HUES6 (cell line): Measurements from ENCODE around the gene ATF1.
"Not testable (repeated sequence)": the region's sequence is repeated elsewhere in the genome, so short reads cannot be mapped to it uniquely, and the experiment has no call there.

Experiments
- H3K27ac ChIP-seq: 2 replicates; pipeline ENCODE4 v1.7.0; 2013; ENCODE audit warnings: low read depth, mild to moderate bottlenecking, low read length, inconsistent platforms
- H3K27me3 ChIP-seq: 2 replicates; pipeline ENCODE4 v1.6.1; 2013; ENCODE audit warnings: low read length; ENCODE audit not compliant: control insufficient read depth, insufficient read depth
- H3K36me3 ChIP-seq: 2 replicates; pipeline ENCODE4 v1.6.1; 2013; ENCODE audit warnings: low read length; ENCODE audit not compliant: control insufficient read depth, insufficient read depth
- H3K4me1 ChIP-seq: 2 replicates; pipeline ENCODE4 v1.6.1; 2013; ENCODE audit warnings: low read length; ENCODE audit not compliant: control insufficient read depth, insufficient read depth
- H3K4me3 ChIP-seq: 2 replicates; pipeline ENCODE4 v1.5.1; 2013; ENCODE audit warnings: low read depth, low read length
- H3K9ac ChIP-seq: one replicate; pipeline ENCODE4 v1.6.1; 2013; ENCODE audit warnings: mild to moderate bottlenecking, low read length
- H3K9me3 ChIP-seq: 2 replicates; pipeline ENCODE4 v1.6.1; 2013; ENCODE audit warnings: low read depth, low read length; ENCODE audit not compliant: control insufficient read depth, insufficient read depth

The ATF1 gene

DNA sequence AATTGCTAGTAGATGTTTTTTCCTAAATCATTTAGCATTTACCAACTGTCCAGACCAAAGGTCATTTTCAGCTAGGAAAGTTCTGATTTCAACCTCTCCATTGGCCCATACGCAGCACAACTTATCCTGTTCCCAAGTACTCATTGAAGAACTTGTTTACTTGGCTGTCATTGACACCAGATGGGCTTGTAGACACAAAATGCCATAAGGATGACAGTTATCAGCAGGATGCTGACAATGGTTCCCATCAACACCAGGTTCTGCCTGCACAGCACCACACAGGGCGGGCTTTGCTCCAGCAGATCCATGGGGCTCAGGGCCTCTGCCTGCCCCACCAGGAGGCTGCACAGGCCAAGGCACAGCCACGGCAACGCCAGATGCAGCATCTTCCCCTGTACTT is 42.3 kb downstream of the ATF1 start:
- Histone ChIP-seq H3K4me1 (no peaks in the 10 kb centered on the region), H3K27ac (no peak overlapping the region), H3K9me3 (no peaks in the 10 kb centered on the region), H3K27me3 (no peaks in the 10 kb centered on the region), H3K36me3 (peaks cover 20% of the 10 kb centered on the region), H3K9ac (no peak overlapping the region), H3K4me3 (no peak overlapping the region)

DNA sequence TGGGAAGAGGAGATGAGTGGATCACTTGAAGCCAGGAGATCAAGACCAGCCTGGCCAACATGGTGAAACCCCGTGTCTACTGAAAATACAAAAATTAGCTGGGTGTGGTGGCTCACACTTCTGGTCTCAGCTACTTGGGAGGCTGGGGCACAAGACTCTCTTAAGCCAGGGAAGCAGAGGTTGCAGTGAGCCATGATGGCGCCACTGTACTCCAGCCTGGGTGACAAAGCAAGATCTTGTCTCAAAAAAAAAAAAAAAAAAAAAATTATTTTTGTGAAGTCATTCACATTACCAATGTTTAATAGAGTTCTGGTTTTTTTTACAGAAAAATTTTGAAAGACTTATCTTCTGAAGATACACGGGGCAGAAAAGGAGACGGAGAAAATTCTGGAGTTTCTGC is 45.2 kb downstream of the ATF1 start:
- not testable (repeated sequence) for H3K9ac ChIP-seq, H3K27ac ChIP-seq, H3K9me3 ChIP-seq, H3K27me3 ChIP-seq, H3K4me1 ChIP-seq, H3K4me3 ChIP-seq
- peaks cover 33% of the 10 kb centered on the region for H3K36me3 ChIP-seq

DNA sequence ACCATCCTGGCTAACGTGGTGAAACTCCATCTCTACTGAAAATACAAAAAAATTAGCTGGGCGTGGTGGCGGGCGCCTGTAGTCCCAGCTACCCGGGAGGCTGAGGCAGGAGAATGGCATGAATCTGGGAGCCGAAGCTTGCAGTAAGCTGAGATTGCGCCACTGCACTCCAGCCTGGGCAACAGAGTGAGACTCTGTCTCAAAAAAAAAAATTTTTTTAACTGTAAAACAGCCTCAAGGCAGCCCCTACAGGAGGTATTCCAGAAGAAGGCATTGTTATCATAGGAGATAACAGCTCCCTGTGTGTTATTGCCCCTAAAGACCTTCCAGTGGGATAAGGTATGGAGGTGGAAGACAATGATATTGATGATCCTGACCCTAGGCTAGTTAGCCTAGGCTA is 51.0 kb downstream of the ATF1 start:
- H3K36me3 ChIP-seq = peaks cover 70% of the 10 kb centered on the region
- H3K9ac ChIP-seq, H3K4me3 ChIP-seq, H3K27ac ChIP-seq, H3K4me1 ChIP-seq, H3K27me3 ChIP-seq, H3K9me3 ChIP-seq: not testable (repeated sequence)

DNA sequence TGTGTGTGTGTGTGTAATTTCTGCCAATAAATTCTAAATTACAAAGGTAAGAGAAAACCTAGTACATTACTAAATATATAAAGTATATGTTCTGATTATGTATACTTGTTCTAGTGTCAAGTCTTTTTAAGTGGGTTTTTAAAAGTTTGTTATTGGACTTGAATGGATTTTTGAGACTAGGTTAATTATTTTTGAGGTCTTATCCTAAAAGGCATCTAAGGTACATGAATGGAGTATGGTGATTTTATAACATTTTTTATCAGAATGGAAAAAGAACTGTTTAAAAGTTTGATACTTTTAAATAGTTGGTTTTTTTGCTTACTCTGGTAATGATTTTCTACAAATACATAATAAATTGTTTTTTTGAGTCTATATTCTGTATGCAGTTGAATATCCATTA is 56.3 kb downstream of the ATF1 start:
- Histone ChIP-seq H3K9ac (no peak overlapping the region), H3K4me1 (no peaks in the 10 kb centered on the region), H3K36me3 (peaks cover 33% of the 10 kb centered on the region), H3K27me3 (no peaks in the 10 kb centered on the region), H3K27ac (no peak overlapping the region), H3K4me3 (no peak overlapping the region), H3K9me3 (no peaks in the 10 kb centered on the region)

DNA sequence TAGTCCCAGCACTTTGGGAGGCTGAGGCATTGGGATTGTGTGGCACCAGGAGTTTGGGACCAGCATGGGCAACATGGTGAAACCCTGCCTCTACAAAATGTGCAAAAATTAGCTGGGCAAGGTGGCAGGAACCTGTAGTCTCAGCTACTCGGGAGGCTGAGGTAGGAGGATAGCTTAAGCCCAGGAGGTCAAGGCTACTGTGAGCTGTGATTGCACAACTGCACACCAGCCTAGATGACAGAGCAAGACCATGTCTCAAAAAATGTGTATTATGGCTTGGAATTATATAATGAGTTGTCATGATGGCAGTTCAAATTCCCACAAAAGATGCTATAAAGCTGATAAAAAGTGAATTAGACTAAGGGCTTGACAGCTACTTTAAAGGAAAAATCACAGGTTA is 58.2 kb downstream of the ATF1 start:
- Histone ChIP-seq H3K27me3 (no peaks in the 10 kb centered on the region), H3K9ac (no peak overlapping the region), H3K9me3 (no peaks in the 10 kb centered on the region), H3K36me3 (peaks cover 14% of the 10 kb centered on the region), H3K4me1 (no peaks in the 10 kb centered on the region), H3K4me3 (no peak overlapping the region), H3K27ac (no peak overlapping the region)

DNA sequence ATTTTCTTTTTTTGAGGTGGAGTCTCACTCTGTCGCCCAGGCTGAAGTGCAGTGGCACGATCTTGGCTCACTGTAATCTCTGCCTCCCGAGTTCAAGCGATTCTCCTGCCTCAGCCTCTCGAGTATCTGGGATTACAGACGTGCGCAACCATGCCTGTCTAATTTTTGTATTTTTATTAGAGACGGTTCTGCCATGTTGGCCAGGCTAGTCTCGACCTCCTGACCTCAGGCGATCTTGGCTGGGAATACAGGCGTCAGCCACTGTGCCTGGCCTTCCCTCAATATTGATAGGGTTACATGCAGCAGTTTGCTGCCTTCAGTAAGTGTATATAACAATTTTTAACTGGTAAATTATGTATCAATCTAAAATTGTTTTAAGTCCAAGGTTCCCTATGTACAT is 59.8 kb downstream of the ATF1 start:
- not testable (repeated sequence) for H3K9ac ChIP-seq, H3K27me3 ChIP-seq, H3K4me3 ChIP-seq, H3K9me3 ChIP-seq, H3K36me3 ChIP-seq, H3K27ac ChIP-seq, H3K4me1 ChIP-seq

DNA sequence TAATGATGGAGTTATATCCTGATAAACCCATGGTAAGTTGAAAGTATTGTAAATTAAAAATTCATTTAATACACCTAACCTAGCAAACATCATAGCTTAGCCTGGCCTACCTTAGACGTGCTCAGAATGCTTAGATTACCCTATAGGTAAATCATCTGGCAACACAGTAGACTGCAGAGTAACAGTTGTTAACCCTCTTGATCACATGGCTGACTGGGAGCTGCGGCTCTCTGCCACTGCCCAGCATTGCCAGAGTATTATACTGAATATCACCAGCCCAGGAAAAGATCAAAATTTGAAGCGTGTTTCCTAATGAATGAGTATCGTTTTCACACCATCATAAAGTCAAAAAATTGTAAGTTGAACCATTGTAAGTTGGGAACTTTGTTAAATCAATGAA is 61.0 kb downstream of the ATF1 start:
- H3K27me3 ChIP-seq = no peaks in the 10 kb centered on the region
- H3K36me3 ChIP-seq = no peaks in the 10 kb centered on the region
- no peak overlapping the region for H3K27ac ChIP-seq
- no peaks in the 10 kb centered on the region for H3K4me1 ChIP-seq
- no peaks in the 10 kb centered on the region for H3K9me3 ChIP-seq
- no peak overlapping the region for H3K4me3 ChIP-seq
- H3K9ac ChIP-seq = no peak overlapping the region

DNA sequence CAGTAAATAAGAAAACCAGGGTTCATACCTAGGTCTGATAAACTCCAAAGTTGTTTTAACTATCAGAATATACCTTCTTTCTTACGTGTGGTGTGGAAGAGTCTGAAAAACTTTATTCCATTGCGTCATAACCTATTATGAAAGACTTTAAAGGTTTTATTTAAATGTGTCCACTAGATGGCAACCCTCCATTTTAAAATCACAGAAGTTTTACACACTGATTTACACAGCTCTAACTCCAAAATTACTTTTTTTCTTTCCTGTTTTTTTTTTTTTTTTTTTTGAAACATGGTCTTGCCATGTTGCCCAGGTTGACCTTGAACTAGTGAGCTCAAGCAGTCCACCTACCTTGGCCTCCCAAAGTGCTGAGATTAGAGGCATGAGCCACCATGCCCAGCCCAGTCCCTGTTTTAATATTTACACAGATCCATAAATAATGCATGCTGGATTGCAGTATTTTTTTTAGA is 61.5 kb downstream of the ATF1 start:
- Histone ChIP-seq H3K27ac (no peak overlapping the region), H3K4me3 (no peak overlapping the region), H3K9ac (no peak overlapping the region), H3K4me1 (no peaks in the 10 kb centered on the region), H3K9me3 (no peaks in the 10 kb centered on the region), H3K27me3 (no peaks in the 10 kb centered on the region), H3K36me3 (no peaks in the 10 kb centered on the region)

DNA sequence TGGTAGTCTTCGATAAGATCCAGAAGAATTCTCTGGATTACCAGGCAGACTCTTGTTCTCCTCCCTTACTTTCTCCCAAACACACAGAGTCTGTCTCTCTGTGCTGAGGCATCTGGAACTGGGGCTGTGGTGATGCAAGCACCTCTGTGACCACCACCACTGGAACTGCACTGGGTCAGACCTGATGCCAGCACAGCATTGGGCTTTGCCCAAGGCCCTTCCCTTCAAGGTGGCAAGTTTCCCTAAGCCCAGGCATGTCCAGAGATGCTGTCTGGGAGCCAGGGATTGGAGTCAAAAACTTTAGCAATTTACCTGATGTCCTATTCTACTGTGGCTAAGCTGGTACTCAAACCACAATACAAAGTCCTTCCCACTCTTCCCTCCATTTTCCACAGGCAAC is 64.2 kb downstream of the ATF1 start:
- Histone ChIP-seq H3K9me3 (peaks cover 5% of the 10 kb centered on the region), H3K9ac (no peak overlapping the region), H3K27me3 (no peaks in the 10 kb centered on the region), H3K27ac (no peak overlapping the region), H3K4me3 (no peak overlapping the region), H3K4me1 (no peaks in the 10 kb centered on the region), H3K36me3 (no peaks in the 10 kb centered on the region)

DNA sequence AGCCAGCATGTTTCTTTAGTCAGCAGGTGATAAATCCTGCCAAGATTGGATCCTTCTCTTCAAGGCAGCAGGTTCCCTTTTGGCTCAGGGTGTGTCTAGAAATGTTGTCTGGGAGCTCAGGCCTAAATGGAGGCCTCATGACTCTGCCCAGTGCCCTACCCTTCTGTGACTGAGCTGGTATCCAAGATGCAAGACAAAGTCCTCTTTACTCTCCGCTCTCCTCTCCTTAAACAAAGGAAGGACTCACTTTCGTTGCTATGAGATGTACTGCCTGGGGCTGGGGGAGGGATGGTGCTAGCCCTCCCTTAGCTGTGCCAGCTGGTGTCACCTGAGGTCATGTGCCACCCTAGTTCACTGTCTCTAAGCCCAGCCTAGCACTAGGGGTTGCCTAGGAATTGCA is 65.0 kb downstream of the ATF1 start:
- Histone ChIP-seq H3K4me1 (no peaks in the 10 kb centered on the region), H3K9ac (no peak overlapping the region), H3K27me3 (no peaks in the 10 kb centered on the region), H3K9me3 (peaks cover 13% of the 10 kb centered on the region), H3K27ac (no peak overlapping the region), H3K4me3 (no peak overlapping the region), H3K36me3 (no peaks in the 10 kb centered on the region)

DNA sequence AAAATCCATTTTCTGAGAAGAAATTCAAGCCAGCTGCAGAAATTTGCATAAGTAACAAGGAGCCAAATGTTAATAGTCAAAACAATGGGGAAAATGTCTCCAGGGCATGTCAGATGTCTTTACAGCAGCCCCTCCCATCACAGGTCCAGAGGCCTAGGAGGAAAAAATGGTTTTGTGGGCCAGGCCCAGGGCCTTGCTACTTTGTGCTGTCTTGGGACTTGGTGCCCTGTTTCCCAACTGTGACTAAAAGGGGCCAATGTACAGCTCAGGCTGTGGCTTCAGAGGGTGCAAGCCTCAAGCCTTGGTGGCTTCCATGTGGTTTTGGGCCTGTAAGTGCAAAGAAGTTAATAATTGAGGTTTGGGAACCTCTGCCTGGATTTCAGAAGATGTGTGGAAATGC is 69.9 kb downstream of the ATF1 start:
- not testable (repeated sequence) for H3K9ac ChIP-seq, H3K27ac ChIP-seq, H3K4me1 ChIP-seq, H3K4me3 ChIP-seq, H3K36me3 ChIP-seq, H3K27me3 ChIP-seq
- H3K9me3 ChIP-seq = peaks cover 30% of the 10 kb centered on the region

DNA sequence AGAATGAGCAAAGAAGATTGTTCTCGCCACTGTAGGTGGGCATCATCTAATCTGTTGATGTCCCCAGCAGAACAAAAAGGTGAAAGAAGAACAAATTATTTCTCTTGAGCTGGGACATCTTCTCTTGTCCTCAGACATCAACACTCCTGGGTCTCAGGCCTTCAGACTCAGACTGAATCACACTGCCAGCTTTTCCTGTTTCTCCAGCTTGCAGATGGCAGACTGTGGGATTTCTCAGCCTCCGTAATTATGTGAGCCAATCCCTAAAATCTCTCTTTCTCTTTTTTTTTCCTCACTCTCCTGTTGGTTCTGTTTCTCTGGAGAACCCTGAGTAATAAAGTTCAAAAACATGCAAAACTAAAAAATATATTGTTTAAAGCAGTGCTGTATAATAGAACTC is 75.1 kb downstream of the ATF1 start:
- peaks cover 30% of the 10 kb centered on the region for H3K9me3 ChIP-seq
- no peak overlapping the region for H3K4me3 ChIP-seq
- H3K4me1 ChIP-seq = no peaks in the 10 kb centered on the region
- H3K9ac ChIP-seq = no peak overlapping the region
- no peaks in the 10 kb centered on the region for H3K36me3 ChIP-seq
- no peaks in the 10 kb centered on the region for H3K27me3 ChIP-seq
- H3K27ac ChIP-seq = no peak overlapping the region
